ENCODE results near the gene U2SURP. TPM values are rescaled to one million over a fixed set of nuclear protein-coding genes. Genes with fewer than 3 reads are reported as not detected.

Gene U2SURP
- total RNA-seq, 2 donors from 2014 or later: 139 to 160 TPM

GRCh38 chr3:143035466-143036211 is 34.3 kb downstream of the U2SURP start:
- H3K9me3 ChIP-seq (ENCODE audit: control insufficient read depth, low read length): no peaks in the 10 kb centered on the region
- H3K4me3 ChIP-seq (ENCODE audit: low read length): no peak overlapping the region
- H3K36me3 Mint-ChIP-seq (ENCODE audit: low read depth): peaks cover 37% of the 10 kb centered on the region
- no peak for DNase-seq
- H3K9ac ChIP-seq (ENCODE audit: extremely low read depth, low read length, poor library complexity, severe bottlenecking): no peak overlapping the region
- H3K4me1 ChIP-seq (ENCODE audit: control insufficient read depth, insufficient read depth, low read length): no peaks in the 10 kb centered on the region
- H3K27ac Mint-ChIP-seq: no peak overlapping the region
- 96% methylated on average over 3 of the region's 3 CpGs; no CpG with 5 or more reads in 1 of the 2 experiments for WGBS, 2 experiments (ENCODE audit: insufficient coverage in 1 of 2, insufficient read length in 1 of 2)
- H3K9me3 Mint-ChIP-seq: no peaks in the 10 kb centered on the region
- TF ChIP-seq CTCF (conservative IDR thresholded peaks at IDR 0.05): no peak
- no peak overlapping the region for H3K27ac ChIP-seq (ENCODE audit: low read depth, low read length)
- no peak overlapping the region for H3K4me3 Mint-ChIP-seq
- H3K4me1 Mint-ChIP-seq: no peaks in the 10 kb centered on the region
- H3K36me3 ChIP-seq (ENCODE audit: control insufficient read depth, insufficient read depth, low read length): peaks cover 84% of the 10 kb centered on the region
- no peaks in the 10 kb centered on the region for H3K27me3 ChIP-seq (ENCODE audit: control insufficient read depth, insufficient read depth, low read length, poor library complexity, severe bottlenecking)
- H3K27me3 Mint-ChIP-seq (ENCODE audit: insufficient read depth): no peaks in the 10 kb centered on the region

GRCh38 chr3:143036557-143036956 is 35.2 kb downstream of the U2SURP start:
- no peaks in the 10 kb centered on the region for H3K27me3 Mint-ChIP-seq (ENCODE audit: insufficient read depth)
- no peaks in the 10 kb centered on the region for H3K9me3 Mint-ChIP-seq
- H3K9me3 ChIP-seq (ENCODE audit: control insufficient read depth, low read length): no peaks in the 10 kb centered on the region
- 80 to 93% methylated on average over 1 of the region's 2 CpGs for WGBS, 2 experiments (ENCODE audit: insufficient coverage in 1 of 2, insufficient read length in 1 of 2)
- no peak overlapping the region for H3K4me3 ChIP-seq (ENCODE audit: low read length)
- H3K36me3 ChIP-seq (ENCODE audit: control insufficient read depth, insufficient read depth, low read length): peaks cover 79% of the 10 kb centered on the region
- no peak overlapping the region for H3K9ac ChIP-seq (ENCODE audit: extremely low read depth, low read length, poor library complexity, severe bottlenecking)
- TF ChIP-seq CTCF (conservative IDR thresholded peaks at IDR 0.05): no peak
- no peak for DNase-seq
- H3K27me3 ChIP-seq (ENCODE audit: control insufficient read depth, insufficient read depth, low read length, poor library complexity, severe bottlenecking): no peaks in the 10 kb centered on the region
- H3K27ac Mint-ChIP-seq: no peak overlapping the region
- peaks cover 28% of the 10 kb centered on the region for H3K36me3 Mint-ChIP-seq (ENCODE audit: low read depth)
- H3K4me1 Mint-ChIP-seq: no peaks in the 10 kb centered on the region
- H3K4me3 Mint-ChIP-seq: no peak overlapping the region
- H3K27ac ChIP-seq (ENCODE audit: low read depth, low read length): no peak overlapping the region
- H3K4me1 ChIP-seq (ENCODE audit: control insufficient read depth, insufficient read depth, low read length): peaks cover 4% of the 10 kb centered on the region

- H3K9ac ChIP-seq (ENCODE audit: extremely low read depth, low read length, poor library complexity, severe bottlenecking): no peak overlapping the region
- DNase-seq: no peak
- TF ChIP-seq CTCF (conservative IDR thresholded peaks at IDR 0.05): peak; percentile 56
- H3K27ac ChIP-seq (ENCODE audit: low read depth, low read length): no peak overlapping the region
- no peaks in the 10 kb centered on the region for H3K27me3 ChIP-seq (ENCODE audit: control insufficient read depth, insufficient read depth, low read length, poor library complexity, severe bottlenecking)
- H3K4me1 Mint-ChIP-seq: no peaks in the 10 kb centered on the region
- no peaks in the 10 kb centered on the region for H3K9me3 ChIP-seq (ENCODE audit: control insufficient read depth, low read length)
- peaks cover 4% of the 10 kb centered on the region for H3K4me1 ChIP-seq (ENCODE audit: control insufficient read depth, insufficient read depth, low read length)
- peaks cover 29% of the 10 kb centered on the region for H3K36me3 Mint-ChIP-seq (ENCODE audit: low read depth)
- no peak overlapping the region for H3K4me3 ChIP-seq (ENCODE audit: low read length)
- H3K27me3 Mint-ChIP-seq (ENCODE audit: insufficient read depth): no peaks in the 10 kb centered on the region
- H3K9me3 Mint-ChIP-seq: no peaks in the 10 kb centered on the region
- no peak overlapping the region for H3K27ac Mint-ChIP-seq
- H3K36me3 ChIP-seq (ENCODE audit: control insufficient read depth, insufficient read depth, low read length): peaks cover 80% of the 10 kb centered on the region
- H3K4me3 Mint-ChIP-seq: no peak overlapping the region
- 88 to 96% methylated on average over 1 to 2 of the region's 2 CpGs for WGBS, 2 experiments (ENCODE audit: insufficient coverage in 1 of 2, insufficient read length in 1 of 2)
Observed at GRCh38 chr3:143037867-143038266, 36.5 kb downstream of the U2SURP start.

Measured in endodermal cell (in vitro differentiated cells).